Astrocyte (in vitro differentiated cells and primary cell): ENCODE data around the gene DNER.

Experiments used
- EZH2 ChIP-seq: IDR thresholded peaks from 2 replicates; pipeline ENCODE4 v1.6.1; 2012; ENCODE audit warnings: mild to moderate bottlenecking, low read length, inconsistent platforms; ENCODE audit not compliant: insufficient read depth
- TF ChIP-seq, protein P1 (sequence below): IDR thresholded peaks from 2 replicates; pipeline ENCODE4 v1.5.1; 2011; ENCODE audit warnings: low read depth, mild to moderate bottlenecking, inconsistent platforms, low read length, moderate library complexity; ENCODE audit not compliant: insufficient read depth

DNA sequence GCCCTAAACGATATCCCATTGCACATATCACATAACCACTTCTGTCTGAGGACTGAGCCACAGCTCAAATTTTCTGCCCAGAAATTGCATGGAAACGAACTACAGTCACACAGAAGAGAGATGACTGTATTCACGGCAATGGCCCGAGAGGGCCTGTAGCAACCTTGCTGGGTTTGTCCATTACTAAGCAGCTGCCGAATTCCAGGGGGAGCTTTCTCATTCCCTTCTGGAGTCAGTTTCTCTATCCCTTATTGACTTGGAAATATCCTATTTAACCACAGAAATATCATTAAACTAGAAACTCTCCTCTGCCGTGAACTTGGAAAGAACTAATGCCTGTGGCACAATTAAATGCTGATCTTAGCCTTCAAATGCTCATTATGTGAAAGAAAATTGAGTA lies 183.9 kb downstream of the DNER start:
- TF ChIP-seq, protein P1, sequence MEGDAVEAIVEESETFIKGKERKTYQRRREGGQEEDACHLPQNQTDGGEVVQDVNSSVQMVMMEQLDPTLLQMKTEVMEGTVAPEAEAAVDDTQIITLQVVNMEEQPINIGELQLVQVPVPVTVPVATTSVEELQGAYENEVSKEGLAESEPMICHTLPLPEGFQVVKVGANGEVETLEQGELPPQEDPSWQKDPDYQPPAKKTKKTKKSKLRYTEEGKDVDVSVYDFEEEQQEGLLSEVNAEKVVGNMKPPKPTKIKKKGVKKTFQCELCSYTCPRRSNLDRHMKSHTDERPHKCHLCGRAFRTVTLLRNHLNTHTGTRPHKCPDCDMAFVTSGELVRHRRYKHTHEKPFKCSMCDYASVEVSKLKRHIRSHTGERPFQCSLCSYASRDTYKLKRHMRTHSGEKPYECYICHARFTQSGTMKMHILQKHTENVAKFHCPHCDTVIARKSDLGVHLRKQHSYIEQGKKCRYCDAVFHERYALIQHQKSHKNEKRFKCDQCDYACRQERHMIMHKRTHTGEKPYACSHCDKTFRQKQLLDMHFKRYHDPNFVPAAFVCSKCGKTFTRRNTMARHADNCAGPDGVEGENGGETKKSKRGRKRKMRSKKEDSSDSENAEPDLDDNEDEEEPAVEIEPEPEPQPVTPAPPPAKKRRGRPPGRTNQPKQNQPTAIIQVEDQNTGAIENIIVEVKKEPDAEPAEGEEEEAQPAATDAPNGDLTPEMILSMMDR = no peak
- TF ChIP-seq EZH2 = no peak
